ENCODE data around the gene RIN3. TPM values are rescaled to one million over a fixed set of nuclear protein-coding genes. Genes with fewer than 3 reads are reported as not detected.

The RIN3 gene
- total RNA-seq, 1 experiment from 2014 or later, result not detected

DNA sequence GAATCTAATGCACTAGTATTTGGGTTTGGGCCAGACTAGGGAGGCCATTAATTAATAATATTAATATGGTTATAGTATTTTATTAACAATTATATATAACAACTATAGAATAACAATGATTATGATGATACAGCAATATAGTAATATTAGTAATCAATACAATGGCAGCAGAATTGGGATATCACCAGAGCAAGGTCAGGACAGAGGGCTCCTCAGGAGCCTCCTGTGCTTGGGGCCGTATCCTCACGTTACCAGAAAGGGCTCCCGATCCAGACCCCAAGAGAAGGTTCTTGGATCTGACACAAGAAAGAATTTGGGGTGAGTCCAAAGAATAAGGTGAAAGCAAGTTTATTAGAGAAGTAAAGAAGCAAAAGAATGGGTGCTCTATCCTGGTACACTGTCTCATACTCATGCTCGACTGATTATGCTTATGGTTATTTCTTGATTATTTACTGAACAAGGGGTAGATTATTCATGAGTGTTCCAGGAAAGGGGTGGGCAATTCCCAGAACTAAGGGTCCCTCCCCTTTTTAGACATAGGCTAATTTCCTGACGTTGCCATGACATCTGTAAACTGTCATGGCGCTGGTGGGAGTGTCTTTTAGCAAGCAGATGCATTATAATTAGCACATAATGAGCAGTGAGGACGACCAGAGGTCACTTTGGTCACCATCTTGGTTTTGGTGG is 61.6 kb downstream of the RIN3 start:
- no peak for DNase-seq

DNA sequence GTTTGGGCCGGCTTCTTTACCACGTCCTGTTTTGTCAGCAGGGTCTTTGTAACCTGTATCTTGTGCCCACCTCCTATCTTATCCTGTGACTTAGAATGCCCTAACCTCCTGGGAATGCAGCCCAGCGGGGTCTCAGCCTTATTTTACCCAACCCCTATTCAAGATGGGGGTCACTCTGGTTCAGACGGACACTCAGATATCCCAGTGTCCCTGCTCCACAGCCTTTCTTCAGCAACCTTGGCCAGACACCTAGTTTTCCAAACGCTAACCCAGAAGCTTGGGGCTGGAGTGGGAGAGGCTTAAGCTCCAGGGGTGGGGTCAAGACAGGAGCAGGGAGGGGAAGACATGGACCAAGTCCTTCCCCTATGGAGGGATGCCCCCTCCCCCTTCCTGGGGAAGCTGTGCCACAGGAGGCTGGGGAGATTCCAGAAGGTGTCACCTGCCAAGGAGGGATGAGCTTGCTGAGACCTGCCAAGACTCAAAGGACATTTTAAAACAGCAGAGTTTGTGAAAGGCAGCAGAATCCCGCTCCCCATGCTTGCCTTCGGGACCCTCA is 62.2 kb downstream of the RIN3 start:
- no peaks in the 10 kb centered on the region for H3K9me3 ChIP-seq (replicated peaks)
- no peaks in the 10 kb centered on the region for H3K36me3 ChIP-seq
- H3K27me3 ChIP-seq, result no peaks in the 10 kb centered on the region
- no peak overlapping the region for H3K27ac ChIP-seq
- no peaks in the 10 kb centered on the region for H3K4me1 ChIP-seq
- no peak overlapping the region for H3K4me3 ChIP-seq
- no peak for DNase-seq

More for the DNA sequence above, 61.6 kb downstream of the RIN3 start:
- Histone ChIP-seq H3K27ac (no peak overlapping the region), H3K27me3 (no peaks in the 10 kb centered on the region), H3K4me3 (no peak overlapping the region), H3K9me3 (replicated peaks) (no peaks in the 10 kb centered on the region), H3K36me3 (no peaks in the 10 kb centered on the region), H3K4me1 (no peaks in the 10 kb centered on the region)

DNA sequence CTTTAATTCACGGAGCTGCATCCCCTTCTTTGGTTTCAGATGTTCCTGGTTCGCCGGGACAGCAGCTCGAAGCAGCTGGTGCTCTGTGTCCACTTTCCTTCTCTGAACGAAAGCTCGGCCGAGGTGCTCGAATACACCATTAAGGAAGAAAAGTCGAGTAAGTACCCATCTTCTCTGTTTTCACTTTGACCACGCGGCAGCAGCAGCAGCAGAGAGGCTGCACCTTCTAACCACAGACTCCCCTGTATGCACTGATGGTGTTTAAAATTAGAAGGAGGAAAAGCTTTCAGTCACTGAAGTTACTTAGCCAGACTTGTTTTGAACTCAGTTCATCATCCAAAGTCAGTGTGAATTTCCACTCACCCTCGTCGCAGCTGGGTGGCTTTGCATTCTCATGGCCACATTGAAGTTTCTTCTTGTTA is 63.8 kb downstream of the RIN3 start:
- Histone ChIP-seq H3K27me3 (no peaks in the 10 kb centered on the region), H3K9me3 (replicated peaks) (no peaks in the 10 kb centered on the region), H3K36me3 (no peaks in the 10 kb centered on the region), H3K4me3 (no peak overlapping the region), H3K4me1 (no peaks in the 10 kb centered on the region), H3K27ac (no peak overlapping the region)
- DNase-seq, result no peak

DNA sequence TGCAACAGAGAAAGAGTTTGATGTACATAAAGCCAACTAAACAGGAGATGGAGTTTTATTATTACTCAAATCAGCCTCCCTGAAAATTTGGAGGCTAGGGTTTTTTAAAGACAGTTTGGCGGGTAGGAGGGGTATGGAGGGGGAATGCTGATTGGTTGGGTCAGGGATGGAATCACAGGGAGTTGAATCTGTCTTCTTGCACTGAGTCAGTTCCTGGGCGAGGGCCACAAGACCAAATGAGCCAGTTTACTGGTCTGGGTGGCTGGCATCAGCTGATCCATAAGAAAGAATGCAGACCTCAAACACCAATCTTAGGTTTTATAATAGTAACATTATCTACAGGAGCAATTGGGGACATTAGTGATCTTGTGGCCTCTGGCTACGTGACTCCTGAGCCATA is 64.9 kb downstream of the RIN3 start:
- DNase-seq, result no peak
- H3K27me3 ChIP-seq, result no peaks in the 10 kb centered on the region
- no peaks in the 10 kb centered on the region for H3K36me3 ChIP-seq
- no peak overlapping the region for H3K4me3 ChIP-seq
- no peak overlapping the region for H3K27ac ChIP-seq
- no peaks in the 10 kb centered on the region for H3K9me3 ChIP-seq (replicated peaks)
- H3K4me1 ChIP-seq, result no peaks in the 10 kb centered on the region

DNA sequence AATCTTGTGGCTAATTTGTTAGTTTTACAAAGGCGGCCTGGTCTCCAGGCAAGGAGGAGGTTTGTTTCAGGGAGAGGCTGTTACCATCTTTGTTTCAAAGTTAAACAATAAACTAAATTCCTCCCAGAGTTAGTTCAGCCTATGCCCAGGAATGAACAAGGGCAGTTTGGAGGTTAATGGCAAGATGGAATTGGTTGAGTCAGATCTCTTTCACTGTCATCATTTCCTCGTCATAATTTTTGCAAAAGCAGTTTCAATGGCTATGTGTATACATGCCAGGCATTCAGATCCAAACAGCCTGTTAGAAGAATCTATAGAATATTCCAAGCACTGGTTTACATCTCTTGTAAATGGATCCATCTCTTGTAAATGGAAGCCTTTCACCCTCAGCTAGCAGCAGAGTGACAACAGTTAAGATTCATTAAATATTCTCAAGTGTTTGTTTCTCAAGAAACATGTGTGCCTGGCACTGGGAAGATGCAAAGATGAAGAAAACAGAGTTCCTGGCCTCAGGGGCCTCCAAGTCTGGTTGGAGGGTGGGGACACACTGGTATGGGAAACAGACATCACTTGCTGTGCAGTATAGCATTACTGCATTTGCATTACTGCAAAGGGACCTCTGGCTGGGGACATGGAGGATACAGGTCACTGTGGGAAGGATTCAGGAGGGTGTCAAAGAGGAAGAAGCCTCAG is 65.8 kb downstream of the RIN3 start:
- no peak overlapping the region for H3K27ac ChIP-seq
- H3K4me3 ChIP-seq, result no peak overlapping the region
- no peak for DNase-seq
- H3K36me3 ChIP-seq, result no peaks in the 10 kb centered on the region
- H3K27me3 ChIP-seq, result no peaks in the 10 kb centered on the region
- no peaks in the 10 kb centered on the region for H3K4me1 ChIP-seq
- no peaks in the 10 kb centered on the region for H3K9me3 ChIP-seq (replicated peaks)

DNA sequence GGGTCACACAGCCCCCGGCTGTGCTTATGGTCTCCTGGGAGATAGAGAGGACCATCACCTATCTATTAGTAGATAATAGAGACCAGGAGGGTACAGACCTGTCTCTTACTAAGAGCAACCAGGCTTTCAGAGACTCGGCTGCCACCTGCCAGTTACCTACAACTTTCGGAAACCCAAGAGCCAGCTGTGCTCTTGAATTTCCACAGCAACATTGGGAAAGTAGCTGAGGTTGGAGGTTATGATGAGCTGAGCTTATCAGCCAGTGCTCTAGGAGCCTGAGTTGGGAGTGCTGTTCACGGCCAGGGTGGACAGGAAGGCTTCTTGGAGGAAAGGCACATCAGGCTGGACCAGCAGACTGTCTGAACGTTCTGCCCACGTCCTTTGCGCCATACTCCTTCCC is 67.6 kb downstream of the RIN3 start:
- Histone ChIP-seq H3K27ac (no peak overlapping the region), H3K4me3 (no peak overlapping the region), H3K4me1 (no peaks in the 10 kb centered on the region), H3K36me3 (no peaks in the 10 kb centered on the region), H3K27me3 (no peaks in the 10 kb centered on the region), H3K9me3 (replicated peaks) (no peaks in the 10 kb centered on the region)
- no peak for DNase-seq

DNA sequence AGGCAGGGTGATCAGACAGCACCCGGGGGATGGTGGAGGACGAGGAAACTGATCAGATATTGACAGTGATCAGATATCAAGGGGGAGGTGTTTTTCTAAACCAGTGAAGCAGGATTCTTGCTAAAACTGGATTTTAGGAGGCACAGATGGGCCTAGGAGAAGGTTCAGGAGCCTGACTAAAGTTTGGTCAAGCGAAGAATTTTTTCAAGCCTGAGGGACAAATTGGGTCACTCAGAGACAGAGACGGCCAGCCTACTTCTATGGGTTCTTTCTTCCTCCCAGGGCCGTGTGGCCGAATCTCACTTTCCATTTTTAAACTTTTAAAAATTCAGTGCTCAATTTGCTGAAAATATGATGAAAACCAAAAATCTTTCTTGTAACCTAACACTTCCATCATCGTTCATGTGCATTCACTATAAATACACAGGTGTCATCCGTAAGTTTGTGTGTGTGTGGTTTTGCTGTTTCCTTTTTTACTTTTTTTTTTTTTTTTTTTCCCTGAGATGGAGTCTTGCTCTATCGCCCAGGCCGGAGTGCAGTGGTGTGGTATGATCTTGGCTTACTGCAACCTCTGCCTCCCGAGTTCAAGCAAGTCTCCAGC is 68.5 kb downstream of the RIN3 start:
- DNase-seq, result no peak
- H3K4me1 ChIP-seq, result no peaks in the 10 kb centered on the region
- no peak overlapping the region for H3K4me3 ChIP-seq
- no peaks in the 10 kb centered on the region for H3K27me3 ChIP-seq
- H3K9me3 ChIP-seq (replicated peaks), result no peaks in the 10 kb centered on the region
- H3K27ac ChIP-seq, result no peak overlapping the region
- H3K36me3 ChIP-seq, result no peaks in the 10 kb centered on the region

DNA sequence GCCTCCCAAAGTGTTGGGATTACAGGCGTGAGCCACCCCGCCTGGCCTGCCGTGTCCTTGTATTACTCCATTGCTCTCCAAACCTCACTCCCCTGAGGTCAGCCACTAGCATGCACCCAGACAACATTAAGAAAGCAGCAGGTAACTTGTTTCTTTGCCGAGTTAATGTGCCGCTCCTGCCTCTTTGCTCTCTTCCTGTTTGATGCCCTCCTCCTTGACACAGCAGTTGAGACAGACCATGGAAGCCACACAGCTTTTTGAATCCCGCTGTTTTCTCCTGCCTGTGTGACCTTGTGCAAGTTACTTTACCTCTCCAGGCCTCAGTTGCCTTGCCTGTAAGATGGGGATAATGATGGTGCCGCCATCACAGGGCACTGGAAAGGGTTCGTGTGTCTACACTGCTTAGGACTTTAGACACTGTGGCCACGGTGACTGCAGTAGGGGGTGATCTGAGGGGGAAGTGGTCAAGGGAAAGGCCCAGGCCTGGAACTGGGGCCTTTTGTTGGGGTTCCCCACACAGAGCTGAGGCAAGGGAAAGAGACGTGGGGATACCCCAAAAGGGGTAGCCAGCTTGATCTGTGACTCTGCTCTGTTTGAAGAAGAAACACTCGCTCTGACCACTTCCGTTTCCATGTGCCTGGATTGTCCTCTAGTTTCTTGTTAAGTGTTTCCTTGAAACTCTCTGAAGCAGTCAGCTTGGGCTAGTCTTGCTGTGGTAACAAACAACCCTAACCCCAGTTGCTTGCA is 69.3 kb downstream of the RIN3 start:
- DNase-seq, result no peak
- H3K9me3 ChIP-seq (replicated peaks), result no peaks in the 10 kb centered on the region
- no peaks in the 10 kb centered on the region for H3K27me3 ChIP-seq
- H3K4me1 ChIP-seq, result no peaks in the 10 kb centered on the region
- H3K36me3 ChIP-seq, result no peaks in the 10 kb centered on the region
- H3K27ac ChIP-seq, result no peak overlapping the region
- no peak overlapping the region for H3K4me3 ChIP-seq

DNA sequence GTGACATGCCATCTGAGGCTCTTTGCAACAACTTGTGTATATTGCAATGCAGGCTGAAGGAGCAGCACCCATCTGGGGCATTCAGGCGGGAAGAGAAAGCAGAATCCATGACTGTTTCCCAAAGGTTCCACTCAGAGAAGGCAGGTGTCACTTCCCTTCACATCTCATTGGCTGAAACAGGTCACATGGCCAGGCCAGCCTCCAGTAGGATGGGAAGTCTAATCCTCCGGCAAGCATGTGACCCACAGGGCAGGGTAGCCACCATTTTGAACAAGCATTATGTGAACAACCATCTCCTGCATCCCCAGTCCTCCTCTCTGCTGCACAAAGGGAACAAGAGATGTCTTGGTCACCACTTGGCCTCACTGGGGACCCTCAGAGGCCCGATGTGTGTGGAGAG is 70.6 kb downstream of the RIN3 start:
- Histone ChIP-seq H3K27me3 (no peaks in the 10 kb centered on the region), H3K4me3 (no peak overlapping the region), H3K27ac (no peak overlapping the region), H3K4me1 (no peaks in the 10 kb centered on the region), H3K9me3 (replicated peaks) (no peaks in the 10 kb centered on the region), H3K36me3 (no peaks in the 10 kb centered on the region)
- DNase-seq, result no peak

DNA sequence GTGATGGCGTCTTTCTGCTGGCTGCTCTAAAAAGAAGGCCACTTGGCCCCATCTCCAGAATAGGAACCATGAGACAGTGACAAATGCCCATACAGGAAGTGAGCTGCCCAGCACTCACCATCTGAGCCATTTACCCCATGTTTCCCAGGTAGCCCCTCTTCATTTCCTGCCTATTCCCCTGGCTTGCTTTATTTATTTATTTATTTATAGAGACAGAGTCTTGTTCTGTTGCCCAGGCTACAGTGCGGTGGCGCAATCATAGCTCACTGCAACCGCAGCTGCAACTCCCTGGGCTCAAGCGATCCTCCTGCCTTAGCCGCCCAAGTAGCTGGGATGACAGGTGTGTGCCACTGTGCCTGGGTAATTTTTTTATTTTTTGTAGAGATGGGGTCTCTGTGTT is 71.2 kb downstream of the RIN3 start:
- H3K9me3 ChIP-seq (replicated peaks), result no peaks in the 10 kb centered on the region
- no peaks in the 10 kb centered on the region for H3K36me3 ChIP-seq
- no peak overlapping the region for H3K4me3 ChIP-seq
- H3K4me1 ChIP-seq, result no peaks in the 10 kb centered on the region
- no peak for DNase-seq
- no peaks in the 10 kb centered on the region for H3K27me3 ChIP-seq
- no peak overlapping the region for H3K27ac ChIP-seq

DNA sequence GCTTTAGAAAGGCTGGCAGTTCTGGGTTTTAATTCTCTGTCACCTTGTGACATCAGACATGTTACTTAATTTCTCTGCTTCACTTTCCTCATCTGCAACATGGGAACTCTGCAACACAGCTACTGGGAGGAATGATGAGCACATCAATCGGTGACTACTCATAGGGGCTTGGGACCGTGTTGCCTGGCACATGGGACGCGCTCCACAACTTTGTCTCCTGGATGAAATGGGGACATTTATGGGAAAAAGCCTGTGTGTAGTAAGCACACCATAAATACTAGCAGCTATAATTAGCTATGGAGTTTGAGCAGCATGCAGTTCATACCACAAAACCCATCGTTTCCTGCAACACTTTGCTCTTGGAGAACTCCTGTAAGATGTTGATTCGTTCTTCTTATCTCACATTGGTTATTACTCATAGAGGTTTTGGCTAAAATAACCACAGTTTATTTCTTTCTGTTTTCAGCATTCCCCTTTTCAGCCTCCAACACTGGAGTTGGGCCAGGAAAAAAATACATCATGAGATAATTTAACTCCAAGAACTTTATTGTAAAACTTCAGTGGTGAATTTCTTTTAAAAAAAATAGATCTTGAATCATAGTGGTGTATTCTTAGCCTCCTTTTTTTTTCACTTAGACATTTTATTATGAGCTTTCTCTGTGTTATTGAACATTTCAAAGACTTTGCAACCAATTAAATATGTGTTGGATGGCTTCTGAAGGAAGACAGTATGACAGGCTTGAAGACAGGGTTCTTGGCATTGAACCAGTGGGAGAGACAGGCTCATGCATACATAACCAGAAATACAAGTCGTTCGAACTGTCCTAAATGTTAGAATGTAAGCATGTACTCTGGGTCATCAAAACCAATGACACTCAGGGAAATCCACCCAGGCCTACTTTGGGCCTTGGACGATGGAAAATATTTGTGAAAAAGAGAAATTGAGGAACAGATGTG is 72.7 kb downstream of the RIN3 start:
- Histone ChIP-seq H3K4me1 (no peaks in the 10 kb centered on the region), H3K27ac (no peak overlapping the region), H3K27me3 (no peaks in the 10 kb centered on the region), H3K4me3 (no peak overlapping the region), H3K9me3 (replicated peaks) (no peaks in the 10 kb centered on the region), H3K36me3 (no peaks in the 10 kb centered on the region)
- DNase-seq, result no peak

DNA sequence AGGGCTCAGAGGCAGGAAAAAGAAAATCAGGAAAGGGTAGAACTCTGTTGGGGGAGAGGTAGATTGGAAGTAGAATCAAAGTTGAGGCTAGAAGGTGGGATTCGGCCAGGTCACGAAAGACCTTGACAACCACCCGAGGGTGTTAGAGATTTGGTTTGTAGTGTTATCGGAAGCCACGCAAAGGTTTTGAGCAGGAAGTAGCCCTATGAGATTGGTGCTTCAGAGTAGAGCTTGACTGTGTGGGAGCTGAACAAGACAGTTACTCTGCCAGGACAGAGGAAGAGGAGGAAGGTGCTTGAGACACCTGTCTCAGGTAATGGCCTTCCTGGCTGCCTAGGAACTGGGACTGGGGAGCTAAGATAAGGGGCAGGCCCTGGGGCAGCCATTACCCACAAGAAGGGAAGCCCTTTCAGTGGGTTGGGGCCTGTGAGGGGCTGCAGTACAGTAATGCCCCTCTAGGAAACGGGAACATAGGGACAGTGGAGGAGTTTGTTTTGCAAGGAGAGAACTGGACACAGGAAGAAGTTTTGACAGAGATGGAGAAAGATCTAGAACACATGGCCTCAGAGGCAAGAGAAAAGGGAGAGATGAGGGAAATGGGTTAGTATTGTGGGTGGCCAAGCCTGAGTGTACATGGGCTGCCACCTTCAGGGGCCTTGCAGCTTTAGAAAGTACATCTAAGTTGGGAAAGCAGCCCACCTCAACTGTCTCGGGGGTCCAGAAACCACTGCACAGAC is 73.5 kb downstream of the RIN3 start:
- no peaks in the 10 kb centered on the region for H3K36me3 ChIP-seq
- no peak for DNase-seq
- H3K27me3 ChIP-seq, result no peaks in the 10 kb centered on the region
- H3K4me1 ChIP-seq, result no peaks in the 10 kb centered on the region
- H3K27ac ChIP-seq, result no peak overlapping the region
- H3K4me3 ChIP-seq, result no peak overlapping the region
- H3K9me3 ChIP-seq (replicated peaks), result no peaks in the 10 kb centered on the region

DNA sequence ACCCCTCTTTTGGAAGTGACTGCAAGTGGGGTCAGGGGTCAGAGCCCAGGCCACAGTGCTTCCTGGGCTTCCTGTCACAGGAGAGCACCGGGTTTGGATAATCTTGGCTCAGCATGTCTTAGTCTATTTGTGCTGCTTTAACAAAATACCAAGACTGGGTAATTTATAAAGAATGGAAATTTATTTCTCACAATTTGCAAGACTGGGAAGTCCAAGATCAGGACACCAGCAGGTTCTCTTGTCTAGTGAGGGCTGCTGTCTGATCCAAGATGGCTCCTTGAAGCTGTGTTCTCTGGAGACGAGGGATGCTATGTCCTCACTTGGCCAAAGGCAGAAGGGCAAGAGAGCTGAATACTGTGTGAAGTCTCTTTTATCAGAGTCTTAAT is 74.1 kb downstream of the RIN3 start:
- H3K27ac ChIP-seq, result no peak overlapping the region
- H3K36me3 ChIP-seq, result no peaks in the 10 kb centered on the region
- H3K9me3 ChIP-seq (replicated peaks), result no peaks in the 10 kb centered on the region
- H3K27me3 ChIP-seq, result no peaks in the 10 kb centered on the region
- no peak for DNase-seq
- H3K4me3 ChIP-seq, result no peak overlapping the region
- no peaks in the 10 kb centered on the region for H3K4me1 ChIP-seq
